Testis (tissue), 2 donors: Measurements from ENCODE around the gene RIMS1.
"Not testable (repeated sequence)": the region's sequence is repeated elsewhere in the genome, so short reads cannot be mapped to it uniquely, and the experiment has no call there.

ENCODE experiments used
- POLR2A ChIP-seq: fragments of 450-650 bp; IDR thresholded peaks from one replicate; pipeline ENCODE4 v1.6.1; 2017; ENCODE audit warnings: antibody characterized with exemption, mild to moderate bottlenecking, moderate library complexity
- TF ChIP-seq, protein P1 (sequence below), 3 experiments: fragments of 450-650 bp in 2 of 3; fragments of 200-600 bp in 1 of 3; sonication (generic) in 1 of 3; IDR thresholded peaks; one replicate each; pipeline ENCODE4 v1.5.1; 2016 to 2019; ENCODE audit warnings: antibody characterized with exemption in 3 of 3, mild to moderate bottlenecking in 2 of 3, moderate library complexity in 1 of 3

GRCh38 chr6:72006591-72006990 lies 120.2 kb downstream of the RIMS1 start:
- TF ChIP-seq, protein P1, sequence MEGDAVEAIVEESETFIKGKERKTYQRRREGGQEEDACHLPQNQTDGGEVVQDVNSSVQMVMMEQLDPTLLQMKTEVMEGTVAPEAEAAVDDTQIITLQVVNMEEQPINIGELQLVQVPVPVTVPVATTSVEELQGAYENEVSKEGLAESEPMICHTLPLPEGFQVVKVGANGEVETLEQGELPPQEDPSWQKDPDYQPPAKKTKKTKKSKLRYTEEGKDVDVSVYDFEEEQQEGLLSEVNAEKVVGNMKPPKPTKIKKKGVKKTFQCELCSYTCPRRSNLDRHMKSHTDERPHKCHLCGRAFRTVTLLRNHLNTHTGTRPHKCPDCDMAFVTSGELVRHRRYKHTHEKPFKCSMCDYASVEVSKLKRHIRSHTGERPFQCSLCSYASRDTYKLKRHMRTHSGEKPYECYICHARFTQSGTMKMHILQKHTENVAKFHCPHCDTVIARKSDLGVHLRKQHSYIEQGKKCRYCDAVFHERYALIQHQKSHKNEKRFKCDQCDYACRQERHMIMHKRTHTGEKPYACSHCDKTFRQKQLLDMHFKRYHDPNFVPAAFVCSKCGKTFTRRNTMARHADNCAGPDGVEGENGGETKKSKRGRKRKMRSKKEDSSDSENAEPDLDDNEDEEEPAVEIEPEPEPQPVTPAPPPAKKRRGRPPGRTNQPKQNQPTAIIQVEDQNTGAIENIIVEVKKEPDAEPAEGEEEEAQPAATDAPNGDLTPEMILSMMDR (IDR thresholded peaks at IDR 0.05), result not testable (repeated sequence)
- TF ChIP-seq POLR2A, result not testable (repeated sequence)
